Iris pigment epithelial cell (primary cell): Measurements from ENCODE around the gene HOXA9.

ENCODE experiments used
- DNase-seq: peaks from one replicate; pipeline ENCODE4 v3.0.0-alpha.2; 2011; ENCODE audit warnings: low read depth

Gene HOXA9

DNA sequence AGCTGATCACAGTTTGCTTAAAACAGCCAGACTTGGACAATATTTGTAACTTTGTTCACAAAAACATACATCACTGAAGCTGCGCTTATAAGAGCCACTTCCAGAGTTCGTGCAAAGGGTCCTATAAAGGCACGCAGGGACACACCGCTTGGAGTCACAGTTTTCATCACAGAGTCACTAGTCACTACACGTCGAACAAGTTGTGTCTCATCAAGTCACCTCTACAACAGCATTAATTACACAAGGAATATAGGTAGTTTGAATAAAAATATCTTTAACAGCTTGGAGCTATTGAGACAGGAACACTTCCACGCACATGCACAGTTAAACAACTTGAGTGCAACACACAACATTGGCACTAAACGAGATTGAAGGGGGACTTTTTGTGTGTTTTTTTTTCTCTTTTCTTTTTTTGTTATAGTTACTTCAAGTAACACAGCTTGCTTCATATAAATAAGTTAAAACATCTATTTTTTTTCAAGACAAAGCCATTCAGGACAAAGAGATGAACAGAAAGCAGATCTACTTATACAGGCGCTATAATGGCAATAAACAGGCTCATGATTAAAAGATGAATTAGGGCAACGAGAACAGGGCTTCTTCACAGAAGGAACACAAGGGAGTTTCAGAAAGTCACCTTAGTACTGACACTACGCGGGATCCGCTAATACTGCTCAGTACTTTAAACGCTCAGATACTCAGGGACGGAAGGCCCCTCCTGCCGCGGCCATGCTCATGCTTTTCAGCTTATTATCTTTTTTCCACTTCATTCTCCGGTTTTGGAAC is 24.0 kb downstream of the HOXA9 start:
- DNase-seq, result no peak

DNA sequence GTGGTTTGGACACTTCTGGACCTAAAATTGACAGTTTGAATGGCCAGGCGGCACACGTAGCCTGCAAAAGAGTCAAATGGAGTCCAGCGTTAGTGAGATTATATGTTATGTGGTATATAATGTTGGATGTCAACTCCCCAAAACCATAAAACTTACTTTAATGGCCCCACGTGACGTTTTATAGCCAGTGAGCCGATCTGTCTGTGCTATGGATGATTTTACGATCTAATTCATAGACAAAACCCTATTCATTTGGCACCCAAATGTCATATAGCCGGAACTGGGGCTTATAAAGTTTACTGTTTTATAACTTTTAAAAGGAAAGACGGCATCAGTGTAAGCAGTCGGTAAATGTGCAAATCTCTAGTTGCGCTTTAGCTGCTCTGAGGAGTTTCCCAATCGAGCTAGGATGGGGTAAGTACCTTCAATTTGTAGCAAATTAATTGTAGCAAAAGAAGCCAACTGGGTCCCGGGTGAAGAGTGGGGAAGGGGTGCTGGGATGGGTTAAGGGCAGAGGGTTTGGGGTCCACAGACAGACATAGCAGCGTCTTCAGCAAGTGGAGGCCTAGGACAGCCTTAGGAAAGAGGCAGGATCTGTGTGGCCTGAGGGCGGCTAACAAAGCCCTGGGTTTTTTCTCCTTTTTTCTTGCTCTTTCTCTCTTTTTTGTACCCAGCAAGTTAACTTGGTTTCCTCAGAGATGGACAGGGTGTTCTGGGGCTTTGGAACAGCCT is 25.0 kb downstream of the HOXA9 start:
- DNase-seq, result no peak

DNA sequence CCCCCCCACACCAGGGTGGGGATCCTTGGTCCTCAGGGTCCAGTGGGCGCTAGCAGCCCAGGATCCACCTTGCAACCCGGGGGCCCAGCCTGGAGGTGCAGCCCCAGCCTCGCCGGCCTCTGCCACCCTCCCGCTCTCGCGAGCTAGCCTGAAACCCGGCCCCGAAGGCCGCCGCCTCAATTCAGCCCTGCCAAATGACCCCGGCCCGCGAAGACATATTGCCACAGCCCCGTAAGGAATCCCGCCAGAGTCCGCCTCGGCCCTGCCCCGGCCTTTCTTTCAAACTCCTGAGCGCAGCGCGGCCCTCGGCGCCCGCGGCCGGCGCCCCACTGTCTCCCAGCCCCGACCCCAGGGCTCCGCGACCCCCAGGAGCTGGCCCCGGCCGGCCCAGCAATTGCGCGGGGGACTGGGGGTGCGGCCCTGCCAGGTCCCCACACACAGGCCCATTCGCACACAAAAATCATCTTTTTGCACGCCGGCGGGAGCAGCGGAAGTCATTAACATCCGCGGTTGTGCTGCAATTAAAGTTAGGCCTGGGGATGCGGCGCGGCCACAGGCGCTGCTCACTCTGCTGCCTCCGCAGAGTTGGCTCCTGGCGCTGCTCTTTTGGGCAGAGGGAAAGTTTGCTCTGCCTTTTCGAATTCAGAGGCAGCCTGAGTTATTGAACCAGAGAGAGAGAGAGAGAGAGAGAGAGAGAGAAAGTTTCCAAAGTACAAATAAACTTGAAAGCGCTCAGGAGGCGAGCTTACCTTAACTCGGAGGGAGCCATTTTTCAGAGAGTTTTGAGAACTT is 25.8 kb downstream of the HOXA9 start:
- no peak for DNase-seq

DNA sequence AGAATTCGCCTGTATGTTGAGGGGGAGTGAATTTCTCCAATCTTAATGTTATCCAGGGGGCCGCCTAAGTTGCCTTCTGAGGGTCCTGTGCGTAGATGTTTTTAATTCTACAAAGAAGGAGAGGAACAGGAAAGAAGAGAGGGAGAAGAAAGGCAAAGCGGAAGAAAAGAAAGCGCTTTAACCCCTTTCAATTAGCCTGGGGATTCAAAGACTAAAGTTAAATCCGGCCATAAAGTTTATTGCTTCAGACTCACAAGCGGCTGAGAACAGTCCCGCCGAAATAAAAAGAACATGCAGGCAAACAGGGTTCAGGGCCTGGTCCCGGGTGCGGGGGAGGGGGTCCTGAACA is 26.4 kb downstream of the HOXA9 start:
- DNase-seq, result no peak

DNA sequence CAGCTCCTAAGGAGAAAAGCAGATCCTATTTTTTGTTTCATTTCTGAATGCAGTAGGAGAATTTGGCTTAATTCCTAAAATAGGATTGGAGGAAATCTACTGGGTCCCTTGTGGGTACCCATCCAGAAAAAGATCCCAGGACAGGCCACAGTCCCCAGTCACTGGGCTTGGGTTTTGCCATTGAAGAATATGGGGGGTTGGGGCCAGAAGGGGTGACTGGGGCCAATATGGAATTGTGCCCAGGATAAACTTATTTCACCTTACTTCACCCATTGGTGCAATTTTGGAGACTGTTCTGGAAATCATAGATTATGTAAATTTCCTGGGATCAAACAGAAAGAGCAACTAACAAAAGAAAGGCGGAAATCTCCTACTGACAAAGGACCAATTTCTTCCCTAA is 26.9 kb downstream of the HOXA9 start:
- DNase-seq, result no peak

DNA sequence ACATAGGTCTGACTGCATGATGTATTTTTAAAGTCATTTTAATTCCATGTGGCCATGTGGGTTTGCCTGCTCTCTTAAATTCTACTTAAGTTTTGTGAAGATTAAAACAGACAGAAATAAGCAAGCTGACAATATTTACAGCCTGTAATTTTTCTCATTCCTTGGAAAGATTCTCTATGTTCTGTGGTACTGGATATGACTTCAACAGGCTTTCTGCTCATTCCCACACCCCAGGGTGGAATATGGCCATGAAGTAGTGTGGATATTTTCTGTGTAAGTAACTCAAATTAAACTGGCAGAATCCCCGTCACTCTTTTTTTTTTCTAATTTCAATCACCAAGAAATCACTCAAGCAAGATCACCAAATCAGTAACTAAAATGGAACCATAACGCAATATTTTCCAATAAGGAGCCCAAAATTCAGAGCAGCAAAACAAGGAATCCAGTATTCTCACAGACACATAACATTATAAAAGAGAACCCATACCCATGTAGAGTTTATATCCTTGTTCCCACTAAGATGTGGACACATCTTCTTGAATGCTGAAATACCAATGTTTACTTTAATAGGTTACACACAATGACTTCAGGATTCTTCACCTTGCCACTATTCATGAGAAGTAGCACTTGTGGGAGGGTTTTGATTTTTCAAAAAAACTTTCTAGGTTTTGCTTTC is 27.6 kb downstream of the HOXA9 start:
- no peak for DNase-seq

DNA sequence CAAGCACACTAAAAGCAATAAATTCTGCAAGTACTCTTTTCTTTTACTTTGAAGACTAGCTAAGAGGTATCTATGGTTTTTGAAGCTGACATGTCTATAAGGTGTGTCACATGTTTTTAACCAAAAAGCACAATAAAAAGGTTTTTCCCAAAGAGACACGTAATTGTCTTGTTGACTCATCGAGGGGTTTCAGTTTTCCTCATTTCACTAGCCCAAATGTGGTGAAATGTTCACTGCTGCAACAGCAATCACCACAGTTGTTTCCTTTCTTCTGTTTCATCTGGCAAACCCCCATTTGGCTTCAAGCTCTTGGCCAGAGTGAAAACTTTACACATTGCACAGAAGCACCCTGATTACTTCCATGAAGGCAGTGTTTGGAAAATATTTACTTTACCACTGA is 30.9 kb downstream of the HOXA9 start:
- DNase-seq, result no peak

DNA sequence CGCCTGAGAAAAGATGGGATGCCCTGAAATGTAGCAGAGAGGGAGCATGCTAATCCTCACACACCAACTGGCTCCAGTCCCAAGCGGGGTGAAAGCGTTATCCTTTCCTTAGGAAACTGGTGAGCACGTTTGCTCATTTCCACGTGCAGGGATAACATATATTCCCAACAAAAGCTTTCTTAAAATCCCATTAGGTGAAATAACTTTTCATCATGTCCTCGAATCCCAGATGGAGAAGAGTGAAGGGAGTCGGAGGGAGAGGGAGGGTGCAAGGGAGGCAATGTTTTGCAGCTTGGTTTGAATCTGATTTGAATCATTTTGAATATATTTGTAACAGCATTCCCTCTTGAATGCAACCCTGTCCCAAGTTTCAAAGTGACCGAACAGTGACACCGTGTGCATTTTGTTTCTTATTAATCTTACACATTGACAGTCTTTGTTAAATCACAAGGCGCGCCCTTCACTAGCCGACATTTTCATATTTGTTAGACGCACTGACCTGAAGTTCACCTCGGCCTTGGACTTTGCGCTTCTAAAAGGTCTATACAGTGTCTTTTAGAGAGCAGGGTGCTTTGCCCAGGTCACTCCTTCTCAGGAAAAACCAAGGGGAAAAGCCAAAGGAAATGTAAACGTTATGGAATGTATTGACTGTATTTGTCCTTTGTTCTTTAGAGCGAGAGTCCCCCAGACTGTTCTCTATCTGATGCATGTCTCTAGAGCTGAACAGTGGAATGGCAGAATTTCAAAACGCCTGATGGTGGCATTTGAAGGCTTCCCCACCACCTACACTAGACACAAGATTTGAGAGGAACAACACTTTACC is 31.7 kb downstream of the HOXA9 start:
- DNase-seq, result no peak

DNA sequence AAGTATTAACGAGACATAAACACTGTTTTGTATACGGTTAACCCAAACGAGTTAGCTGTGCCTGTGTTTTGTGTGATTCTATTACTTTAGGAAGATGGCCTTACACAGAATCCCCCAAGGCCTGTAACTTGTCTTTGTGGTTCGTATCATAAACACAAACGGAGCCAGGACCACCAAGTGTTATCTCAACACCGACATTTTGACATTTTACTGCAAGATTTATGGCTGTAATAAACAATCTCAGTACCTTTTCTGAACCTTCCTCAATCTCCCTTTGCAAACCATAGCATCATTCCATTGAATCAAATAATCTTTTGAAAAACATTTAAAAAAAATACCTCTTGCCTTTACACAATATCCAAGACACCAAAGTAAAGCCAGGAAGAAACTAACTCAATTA is 32.4 kb downstream of the HOXA9 start:
- DNase-seq, result no peak

DNA sequence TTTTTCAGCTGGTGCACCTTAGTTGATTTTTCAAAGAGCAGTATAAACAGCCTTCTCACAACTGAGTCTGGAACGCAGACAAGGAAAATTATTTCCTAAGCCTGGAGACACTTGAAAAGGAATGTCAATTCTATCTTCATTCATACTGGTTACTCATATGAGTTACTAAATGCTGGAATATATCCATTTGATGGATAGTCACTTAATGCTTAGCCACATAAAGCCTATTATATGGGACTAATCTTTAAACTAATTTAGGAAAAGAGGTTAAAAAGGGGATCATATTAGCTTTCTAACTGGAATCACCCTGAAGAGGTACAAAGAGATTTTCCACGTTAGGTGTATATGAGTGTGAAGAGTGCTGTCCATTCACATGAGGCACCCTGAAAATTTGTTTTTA is 33.1 kb downstream of the HOXA9 start:
- no peak for DNase-seq

DNA sequence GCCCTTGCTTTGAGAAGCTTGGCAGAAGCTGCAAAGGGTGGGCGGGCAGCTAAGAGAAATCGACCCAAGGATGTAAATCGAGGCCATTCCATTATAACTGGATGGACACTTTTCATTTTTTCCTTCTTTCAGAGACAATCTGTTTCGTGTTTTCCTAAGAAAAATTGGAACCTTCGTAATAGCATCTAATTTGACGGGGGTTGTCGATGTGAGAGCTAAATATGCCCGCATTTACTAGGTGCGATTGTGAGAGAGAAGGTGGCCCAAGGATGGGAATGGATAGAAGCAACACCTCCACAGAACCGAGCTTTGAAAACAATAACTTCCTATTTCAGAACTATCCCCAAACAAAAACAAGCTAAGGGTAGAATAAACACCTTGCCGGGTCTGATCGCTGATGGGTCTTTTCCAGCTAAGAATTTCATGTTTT is 33.9 kb downstream of the HOXA9 start:
- DNase-seq, result no peak

DNA sequence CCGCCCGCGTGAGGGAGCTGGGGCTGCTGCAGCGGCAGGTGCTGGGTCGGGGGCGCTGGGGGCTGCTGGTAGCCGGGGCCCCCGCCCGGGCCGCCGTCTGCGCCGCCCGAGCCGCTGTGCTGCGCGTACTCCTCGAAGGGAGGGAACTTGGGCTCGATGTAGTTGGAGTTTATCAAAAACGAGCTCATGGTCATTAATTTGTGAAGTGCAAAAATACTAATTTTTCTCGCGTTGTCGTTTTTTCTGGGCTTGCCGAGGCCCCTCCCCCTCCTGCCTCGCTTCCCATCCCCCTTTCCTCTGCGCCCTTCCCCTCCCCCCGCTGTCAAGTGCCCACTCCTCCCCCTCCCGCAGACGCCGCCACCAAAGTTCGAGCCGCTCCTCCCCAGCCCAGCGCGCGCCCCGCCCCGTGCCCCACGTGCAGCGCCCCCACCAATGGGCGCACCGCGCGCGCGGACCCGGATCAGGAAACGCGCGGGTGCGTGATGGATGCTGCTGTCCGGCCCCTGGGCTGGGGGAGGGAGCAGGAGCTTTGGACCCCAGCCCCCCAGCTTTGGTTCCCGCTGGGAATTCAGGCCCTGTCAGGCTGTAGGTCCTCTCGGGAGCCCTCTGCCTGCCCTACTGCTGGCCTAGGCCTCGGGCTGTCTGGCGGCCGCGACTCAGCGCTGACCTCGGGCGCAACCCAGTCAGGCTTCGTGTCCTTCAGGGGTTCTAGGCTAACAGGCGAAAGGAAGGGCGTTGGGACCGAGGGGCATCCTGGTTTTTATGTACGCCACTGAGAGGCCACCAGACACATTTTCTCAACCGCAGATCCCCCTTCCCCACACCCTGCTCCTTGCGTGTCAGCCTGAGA is 34.6 kb downstream of the HOXA9 start, which contains the start of gene HOXA4:
Gene HOXA4 (minus strand): TSS at position 218 of the 850 bp plus-strand sequence. CDS start 24 bp downstream, at position 194.
- DNase-seq, result no peak

DNA sequence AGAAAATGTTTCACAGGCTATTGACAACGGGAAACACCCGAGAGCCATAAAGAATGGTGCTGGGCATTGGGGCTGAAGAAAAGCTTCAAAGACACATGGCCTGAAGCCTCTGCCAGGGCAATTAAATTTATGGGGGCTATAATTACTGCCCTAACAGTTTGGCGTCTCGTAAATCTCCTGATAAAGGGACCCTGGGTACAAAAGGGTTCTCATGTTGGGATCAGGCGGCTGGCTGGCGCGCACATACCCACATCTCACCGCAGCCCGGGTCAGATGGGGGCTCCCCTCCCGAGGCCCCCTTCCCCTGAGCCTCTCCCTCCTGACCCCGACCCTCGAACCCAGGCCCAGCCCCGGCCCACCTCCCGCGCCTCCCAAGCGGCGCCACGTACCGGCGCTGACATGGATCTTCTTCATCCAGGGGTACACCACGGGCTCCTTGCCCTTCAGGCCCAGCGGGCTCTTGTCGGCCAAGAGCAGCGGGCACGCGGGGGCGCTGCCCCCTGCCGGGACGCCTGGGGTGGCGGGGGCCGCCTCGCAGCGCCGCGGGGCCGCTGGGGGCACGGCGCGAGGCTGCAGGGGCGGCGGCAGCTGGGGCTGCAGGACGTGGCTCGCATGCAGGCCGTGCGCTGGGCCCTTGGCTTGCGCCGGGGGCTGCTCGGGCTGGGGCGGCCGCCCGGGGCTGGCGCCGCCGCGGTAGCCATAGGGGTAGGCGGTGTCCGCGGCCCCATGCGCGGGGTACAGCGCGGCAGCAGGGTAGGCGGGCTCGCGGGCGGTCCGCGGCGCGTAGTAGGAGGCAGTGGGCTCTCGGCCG is 35.4 kb downstream of the HOXA9 start:
- no peak for DNase-seq

DNA sequence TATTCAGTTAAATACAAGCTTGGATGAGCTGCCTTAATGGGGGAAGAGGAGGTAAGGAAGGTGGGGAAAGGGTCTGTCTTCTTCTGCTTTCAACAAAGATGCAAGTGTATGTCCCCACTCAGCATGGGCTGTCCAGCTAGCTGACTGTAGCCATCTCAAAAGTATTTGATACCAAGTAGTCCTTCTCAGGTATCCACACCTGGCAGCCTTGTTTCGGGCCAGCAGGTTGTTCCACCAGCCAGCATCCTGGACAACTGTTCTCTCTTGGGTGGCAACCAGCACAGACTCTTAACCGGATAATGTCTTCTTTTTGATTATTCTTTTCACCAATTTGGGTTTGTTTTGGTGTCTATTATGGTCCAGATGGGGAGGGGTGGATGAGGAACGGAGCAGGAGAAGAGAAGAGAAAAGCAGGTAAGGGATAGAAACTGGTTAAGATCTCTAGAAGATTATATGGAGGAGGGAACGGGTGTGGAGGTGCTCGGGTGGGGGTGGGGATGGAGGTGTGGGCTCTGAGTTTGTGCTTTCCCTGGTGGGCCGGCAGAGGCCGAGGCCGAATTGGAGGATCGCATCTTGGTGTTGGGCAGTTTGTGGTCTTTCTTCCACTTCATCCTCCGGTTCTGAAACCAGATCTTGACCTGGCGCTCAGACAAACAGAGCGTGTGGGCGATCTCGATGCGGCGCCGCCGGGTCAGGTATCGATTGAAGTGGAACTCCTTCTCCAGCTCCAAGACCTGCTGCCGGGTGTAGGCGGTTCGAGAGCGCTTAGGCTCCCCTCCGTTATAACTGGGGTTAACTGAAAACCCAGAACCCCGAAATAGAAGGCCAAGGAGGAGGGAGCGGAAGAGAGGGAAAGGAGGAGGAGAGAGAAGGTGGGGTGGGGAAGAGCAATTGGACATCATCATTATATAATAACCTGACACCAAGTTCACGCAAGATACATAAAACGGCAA is 36.3 kb downstream of the HOXA9 start:
- DNase-seq, result no peak

DNA sequence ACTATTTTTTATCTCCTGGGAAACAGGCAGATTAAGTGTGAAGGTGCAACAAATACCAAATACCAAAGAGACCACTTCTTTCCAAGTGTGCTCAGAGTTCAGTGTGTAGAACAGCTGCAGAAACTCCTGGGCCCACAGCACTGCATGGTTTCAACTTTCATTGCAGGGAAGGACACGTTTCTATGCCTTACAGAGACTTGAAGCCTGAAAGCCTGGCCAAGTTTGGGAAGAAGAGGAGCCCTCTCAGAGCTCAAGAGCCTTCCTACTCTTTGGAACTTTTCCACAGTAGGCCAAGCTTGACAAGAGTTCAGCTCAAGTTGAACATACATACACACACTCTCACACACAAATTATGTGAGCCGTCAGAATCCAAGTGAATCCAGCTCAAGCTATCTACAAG is 37.3 kb downstream of the HOXA9 start:
- DNase-seq, result no peak

DNA sequence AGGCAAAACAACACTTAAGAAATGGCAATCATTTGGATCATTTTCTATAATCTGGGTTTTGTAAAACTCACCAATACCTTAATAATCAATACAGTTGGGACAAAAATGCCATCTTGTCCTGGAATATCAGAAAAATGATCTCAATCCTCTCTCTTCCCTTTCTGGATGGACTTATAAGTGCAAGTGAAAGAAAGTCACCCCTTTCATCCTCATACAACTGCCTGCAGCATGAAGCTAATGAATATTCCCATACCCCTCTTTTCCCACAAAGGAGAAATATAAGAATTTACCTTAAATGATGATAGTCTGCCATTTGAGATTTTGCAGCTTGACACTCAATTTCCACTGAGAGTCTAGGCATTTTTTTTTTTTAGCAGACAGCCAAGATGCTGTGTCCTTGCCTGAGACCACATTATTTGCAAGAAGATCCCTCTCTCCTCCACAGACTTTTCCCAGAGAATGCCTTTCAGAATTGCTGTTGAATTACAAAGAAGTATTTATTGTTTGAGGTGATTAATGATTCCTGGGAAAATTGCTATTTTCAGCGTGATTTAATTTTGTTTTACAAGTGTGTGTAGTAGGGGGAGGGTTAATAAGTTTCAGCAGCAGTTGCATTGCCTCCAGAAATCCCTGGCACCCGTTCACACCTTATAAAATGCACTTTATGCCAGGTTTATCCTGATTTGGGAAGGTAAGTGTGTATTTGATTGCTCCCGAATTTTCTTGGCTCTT is 38.6 kb downstream of the HOXA9 start:
- DNase-seq, result no peak

DNA sequence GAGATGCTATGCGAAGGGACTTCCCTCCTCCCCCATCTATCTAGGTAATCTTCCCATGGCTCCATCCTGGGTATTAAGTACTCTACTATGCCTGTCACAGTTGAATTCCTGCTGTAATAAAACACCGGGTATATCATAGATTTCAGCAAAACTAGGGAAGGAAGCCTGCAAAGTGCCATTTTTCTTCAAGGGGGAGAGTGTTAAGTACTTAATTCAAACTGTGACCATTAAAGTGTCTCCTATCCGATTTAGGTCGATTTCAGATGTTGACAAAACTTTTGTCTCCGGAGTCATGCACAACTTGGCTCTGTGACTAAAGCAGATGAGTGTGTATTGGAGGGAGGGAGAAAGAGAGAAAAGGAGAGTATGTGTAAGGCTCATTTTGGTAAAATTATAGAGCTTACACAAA is 39.3 kb downstream of the HOXA9 start:
- no peak for DNase-seq
